Lung (tissue), 12 donors: ENCODE measurements around the gene MTHFD2L. TPM values are rescaled to one million over a fixed set of nuclear protein-coding genes. Genes with fewer than 3 reads are reported as not detected.

Source experiments
- ATAC-seq: fragments of 200-7000 bp; cut with Tn5 transposase; one replicate; pipeline ENCODE4 v1.9.1; 2020; ENCODE audit warnings: moderate number of reproducible peaks; ENCODE audit not compliant: insufficient read depth, low FRiP score
- DNase-seq, 3 donors: peaks; one replicate each; pipeline ENCODE4 v3.0.0-alpha.2; 2013 to 2017
- H3K27ac ChIP-seq, 2 donors: one replicate each; pipeline ENCODE4 v1.5.1; 2013; ENCODE audit warnings: mild to moderate bottlenecking in 2 of 2, moderate library complexity in 2 of 2, control low read depth in 1 of 2, inconsistent platforms in 1 of 2, low read depth in 1 of 2, low read length in 1 of 2
- H3K27me3 ChIP-seq, 3 donors: one replicate each; pipeline ENCODE4 v1.5.1; 2013; ENCODE audit warnings: low read length in 2 of 3; ENCODE audit not compliant: control insufficient read depth in 3 of 3, insufficient read depth in 3 of 3
- H3K36me3 ChIP-seq, 4 donors: one replicate each; pipeline ENCODE4 v1.5.1; 2013; ENCODE audit warnings: low read length in 4 of 4, mild to moderate bottlenecking in 1 of 4, moderate library complexity in 1 of 4; ENCODE audit not compliant: control insufficient read depth in 4 of 4, insufficient read depth in 4 of 4
- H3K4me1 ChIP-seq, 5 donors: one replicate each; pipeline ENCODE4 v1.5.1; 2013; ENCODE audit warnings: low read length in 5 of 5, mild to moderate bottlenecking in 2 of 5, moderate library complexity in 1 of 5; ENCODE audit not compliant: control insufficient read depth in 5 of 5, insufficient read depth in 5 of 5
- H3K4me3 ChIP-seq: one replicate; pipeline ENCODE4 v1.5.1; 2013; ENCODE audit warnings: mild to moderate bottlenecking, control low read depth, moderate library complexity
- H3K9ac ChIP-seq, 2 donors: one replicate each; pipeline ENCODE4 v1.5.1; 2013; ENCODE audit warnings: low read length in 2 of 2, control low read depth in 1 of 2; ENCODE audit not compliant: insufficient read depth in 1 of 2
- H3K9me3 ChIP-seq, 4 donors: one replicate each; pipeline ENCODE4 v1.5.1; 2013; ENCODE audit warnings: low read length in 3 of 4, mild to moderate bottlenecking in 1 of 4, moderate library complexity in 1 of 4; ENCODE audit not compliant: control insufficient read depth in 4 of 4, insufficient read depth in 3 of 4
- WGBS, 2 donors: extraction: QIAGEN DNeasy Blood & Tissue Kit; methylation state at CpG; one replicate each; pipeline ENCODE4 v1.1.7; 2013; 5-methylcytosine and 5-hydroxymethylcytosine counted together
- polyA plus RNA-seq, 2 donors: library from polyadenylated mRNA; stranded (reverse); fragments of 200-250 nt; gene quantifications; one replicate each; pipeline ENCODE4 v1.2.1, GENCODE V29; 2013
- total RNA-seq, 2 donors: library from RNA; depleted of rRNA in 1 of 2; stranded (reverse); fragments of >200 nt in 1 of 2; gene quantifications; one replicate each; pipeline ENCODE4 v1.2.1, GENCODE V29; 2014 to 2021
- TF ChIP-seq, protein P1 (sequence below): IDR thresholded peaks from 2 replicates; pipeline ENCODE4 v1.5.1; 2012; ENCODE audit warnings: mild to moderate bottlenecking; ENCODE audit errors: control extremely low read depth, extremely low read depth
- donor health status: control.
- donor health status: control.
- donor health status: Bipolar disorder and iron deficiency.
- donor health status: healthy.
- donor health status: DM: yes; HTN: yes; CAD: no.

The MTHFD2L gene
- total and polyA plus RNA-seq, 4 donors = 11.9 to 32.1 (median 15.4) TPM

DNA sequence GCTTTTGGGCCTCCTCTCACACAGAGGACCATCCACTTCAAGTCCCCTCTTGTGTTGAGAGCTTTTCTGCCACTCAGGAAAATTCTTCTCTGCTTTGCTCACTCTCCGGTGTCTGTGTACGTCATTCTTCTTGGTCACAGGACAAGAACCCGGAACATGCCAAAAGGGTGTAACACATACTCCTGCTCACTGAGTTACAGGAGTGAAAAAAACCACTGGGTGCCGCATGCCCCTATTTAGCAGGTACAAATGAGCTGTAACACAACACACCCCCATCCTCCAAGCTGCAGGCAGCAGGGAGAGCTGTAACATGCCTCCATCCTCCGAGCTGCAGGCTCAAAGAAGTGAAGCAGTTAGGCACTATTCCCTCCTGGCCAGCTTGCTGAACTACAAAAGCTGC is 45.9 kb upstream of the MTHFD2L start:
- ATAC-seq = peak; percentile 51
- DNase-seq = peak in 2 of 3 donors; percentile 32 to 62
- Histone ChIP-seq H3K27ac (peak overlapping the region in 1 of 2 donors; percentile 57), H3K36me3 (no peaks in the 10 kb centered on the region), H3K4me3 (no peak overlapping the region), H3K9me3 (no peaks in the 10 kb centered on the region), H3K4me1 (peaks cover 0 to 17% (median under 1%) of the 10 kb centered on the region in 5 donors), H3K27me3 (no peaks in the 10 kb centered on the region), H3K9ac (no peak overlapping the region)
- WGBS, 2 donors = 64 to 89% methylated on average over 5 of the region's 5 CpGs
- TF ChIP-seq, protein P1, sequence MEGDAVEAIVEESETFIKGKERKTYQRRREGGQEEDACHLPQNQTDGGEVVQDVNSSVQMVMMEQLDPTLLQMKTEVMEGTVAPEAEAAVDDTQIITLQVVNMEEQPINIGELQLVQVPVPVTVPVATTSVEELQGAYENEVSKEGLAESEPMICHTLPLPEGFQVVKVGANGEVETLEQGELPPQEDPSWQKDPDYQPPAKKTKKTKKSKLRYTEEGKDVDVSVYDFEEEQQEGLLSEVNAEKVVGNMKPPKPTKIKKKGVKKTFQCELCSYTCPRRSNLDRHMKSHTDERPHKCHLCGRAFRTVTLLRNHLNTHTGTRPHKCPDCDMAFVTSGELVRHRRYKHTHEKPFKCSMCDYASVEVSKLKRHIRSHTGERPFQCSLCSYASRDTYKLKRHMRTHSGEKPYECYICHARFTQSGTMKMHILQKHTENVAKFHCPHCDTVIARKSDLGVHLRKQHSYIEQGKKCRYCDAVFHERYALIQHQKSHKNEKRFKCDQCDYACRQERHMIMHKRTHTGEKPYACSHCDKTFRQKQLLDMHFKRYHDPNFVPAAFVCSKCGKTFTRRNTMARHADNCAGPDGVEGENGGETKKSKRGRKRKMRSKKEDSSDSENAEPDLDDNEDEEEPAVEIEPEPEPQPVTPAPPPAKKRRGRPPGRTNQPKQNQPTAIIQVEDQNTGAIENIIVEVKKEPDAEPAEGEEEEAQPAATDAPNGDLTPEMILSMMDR = no peak

DNA sequence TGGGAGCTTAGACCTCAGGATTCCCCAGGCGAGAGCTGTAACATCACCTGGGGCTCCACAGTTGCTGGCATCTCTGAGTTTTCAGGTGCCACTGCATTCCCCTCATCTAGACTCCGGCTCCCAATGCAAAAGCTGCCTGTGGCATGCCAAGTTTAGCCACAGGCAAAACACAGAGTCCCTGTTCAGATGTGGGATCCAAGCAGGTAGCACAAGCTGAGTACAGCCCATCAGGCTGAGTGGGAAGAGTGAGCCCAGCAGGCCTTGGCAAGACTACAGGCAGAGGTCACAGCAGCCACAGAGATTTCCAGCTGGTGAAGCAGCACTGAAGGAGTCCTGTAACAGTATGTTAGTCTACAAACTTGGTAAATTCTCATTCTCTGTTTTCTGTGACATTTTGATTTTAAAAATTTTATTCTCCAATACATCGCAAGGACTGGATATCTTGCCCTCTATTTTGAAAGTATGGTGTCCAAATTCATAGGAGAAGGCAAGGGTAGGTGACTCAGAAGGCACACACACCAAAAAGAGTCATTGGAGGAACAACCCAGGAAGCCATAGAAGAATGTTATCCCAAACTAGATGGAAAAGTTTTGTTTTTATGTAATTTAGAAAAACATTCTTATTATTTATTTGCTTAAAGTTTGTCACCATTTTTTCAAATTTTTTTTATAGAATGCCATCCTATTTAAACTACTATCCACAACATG is 45.4 kb upstream of the MTHFD2L start:
- TF ChIP-seq, protein P1 = no peak
- Histone ChIP-seq H3K9ac (no peak overlapping the region), H3K4me1 (peaks cover 0 to 17% (median 6%) of the 10 kb centered on the region in 5 donors), H3K36me3 (no peaks in the 10 kb centered on the region), H3K27ac (peak overlapping the region in 1 of 2 donors; percentile 75), H3K9me3 (no peaks in the 10 kb centered on the region), H3K4me3 (no peak overlapping the region), H3K27me3 (no peaks in the 10 kb centered on the region)
- ATAC-seq = no peak
- 81 to 97% methylated on average over 3 of the region's 3 CpGs for WGBS, 2 donors
- no peak for DNase-seq

DNA sequence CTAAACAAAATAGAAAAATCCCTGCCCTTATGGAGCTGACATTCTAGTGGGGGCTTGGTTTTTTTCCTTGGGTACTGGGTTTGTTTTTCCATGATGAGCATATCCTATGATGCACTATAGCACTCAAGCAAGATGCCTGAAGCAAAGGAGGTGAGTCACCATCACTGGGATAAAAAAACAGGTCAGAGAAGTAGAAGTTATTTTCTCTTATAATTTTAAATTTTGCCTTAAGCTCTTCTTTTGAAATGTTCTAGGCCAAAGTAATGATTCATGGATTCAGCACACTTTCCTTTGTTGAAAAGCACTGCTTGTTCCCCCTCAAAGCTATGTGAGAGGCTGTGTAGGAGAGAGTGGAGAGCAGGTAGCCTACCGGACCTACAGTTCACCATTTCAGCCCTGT is 43.7 kb upstream of the MTHFD2L start:
- H3K4me3 ChIP-seq = no peak overlapping the region
- 85 to 94% methylated on average over 1 of the region's 1 CpG for WGBS, 2 donors

More for the DNA sequence above, 43.7 kb upstream of the MTHFD2L start:
- H3K36me3 ChIP-seq = no peaks in the 10 kb centered on the region
- no peaks in the 10 kb centered on the region for H3K9me3 ChIP-seq
- TF ChIP-seq, protein P1 = no peak
- peak overlapping the region in 1 of 2 donors; percentile 66 for H3K27ac ChIP-seq
- no peak overlapping the region for H3K9ac ChIP-seq
- H3K27me3 ChIP-seq = no peaks in the 10 kb centered on the region
- H3K4me1 ChIP-seq = peaks cover 0 to 12% (median 8%) of the 10 kb centered on the region in 5 donors
- ATAC-seq (no peak), DNase-seq (no peak)
